SHP77 (cell line): ENCODE data around the gene NEUROD2.
A peak's percentile ranks its signal among the peaks of the same experiment; 100 is the strongest.

Source experiments
- DNase-seq, 2 experiments: peaks; one replicate each; lab custom pipeline; 2025; lab: John Stamatoyannopoulos, UW

The NEUROD2 gene

DNA sequence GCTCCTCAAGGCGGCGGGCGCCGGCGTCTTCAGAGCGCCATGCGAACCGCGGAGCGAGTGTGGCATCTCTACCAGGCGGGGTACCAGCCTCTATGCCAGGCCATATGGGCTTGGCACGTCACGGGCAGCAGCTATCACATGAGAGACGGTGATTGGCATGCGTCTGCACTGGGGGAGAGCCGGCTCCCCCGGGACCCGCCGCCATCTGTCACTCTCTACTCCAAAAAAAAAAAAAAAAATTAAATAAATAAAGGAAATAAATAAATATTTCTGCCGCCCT, at the start of gene NEUROD2:
Gene NEUROD2, minus strand, starts transcription at position 70 of the 280 bp plus-strand sequence. CDS start 1,321 bp downstream, outside the sequence.
- no peak for DNase-seq

DNA sequence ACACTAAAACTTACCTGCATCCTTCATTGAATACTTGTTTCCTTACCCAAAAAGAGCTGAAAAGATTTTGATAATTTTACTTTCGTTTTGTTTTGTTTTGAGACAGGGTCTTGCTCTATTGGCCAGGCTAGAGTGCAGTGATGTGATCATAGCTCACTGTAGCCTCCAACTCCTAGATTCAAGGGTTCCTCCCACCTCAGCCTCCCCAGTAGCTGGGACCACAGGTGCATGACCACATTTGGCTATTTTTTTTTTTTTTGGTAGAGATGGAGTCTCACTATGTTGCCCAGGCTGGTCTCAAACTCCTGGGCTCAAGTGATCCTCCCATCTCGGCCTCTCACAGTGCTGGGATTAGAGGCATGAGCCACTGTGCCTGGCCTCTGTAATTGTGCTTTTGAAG, 47.4 kb upstream of the NEUROD2 start:
- DNase-seq = no peak

DNA sequence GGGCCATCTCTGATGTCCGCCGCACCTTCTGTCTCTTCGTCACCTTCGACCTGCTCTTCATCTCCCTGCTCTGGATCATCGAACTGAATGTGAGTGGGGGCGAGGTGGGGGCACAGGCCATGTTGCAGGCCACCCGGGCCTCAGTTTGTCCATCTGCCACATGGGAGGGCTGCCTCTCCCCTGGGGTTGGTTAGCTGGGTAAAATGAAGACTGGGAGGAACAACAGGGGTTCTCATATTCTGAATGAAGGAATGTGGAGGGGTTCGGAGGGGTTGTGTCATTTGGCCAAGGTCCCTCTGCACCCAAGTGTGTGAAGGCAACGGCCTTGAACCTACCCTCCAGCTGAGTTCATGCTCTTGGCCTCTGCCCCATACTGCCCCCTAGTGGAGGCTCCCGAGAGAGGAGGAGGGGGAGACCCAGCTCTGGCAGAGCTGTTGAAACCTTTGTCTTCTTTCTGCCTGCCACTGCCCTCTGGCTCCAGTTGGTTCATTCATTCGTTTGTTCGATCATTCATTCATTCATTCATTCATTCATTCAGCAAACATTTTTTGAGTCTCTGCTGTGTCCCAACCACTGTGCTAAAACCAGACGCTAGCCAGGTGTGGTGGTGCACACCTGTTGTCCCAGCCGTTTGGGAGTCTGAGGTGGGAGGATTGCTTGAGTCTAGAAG, 46.1 kb upstream of the NEUROD2 start:
- DNase-seq = peak in 1 of 2 experiments; percentile 30

DNA sequence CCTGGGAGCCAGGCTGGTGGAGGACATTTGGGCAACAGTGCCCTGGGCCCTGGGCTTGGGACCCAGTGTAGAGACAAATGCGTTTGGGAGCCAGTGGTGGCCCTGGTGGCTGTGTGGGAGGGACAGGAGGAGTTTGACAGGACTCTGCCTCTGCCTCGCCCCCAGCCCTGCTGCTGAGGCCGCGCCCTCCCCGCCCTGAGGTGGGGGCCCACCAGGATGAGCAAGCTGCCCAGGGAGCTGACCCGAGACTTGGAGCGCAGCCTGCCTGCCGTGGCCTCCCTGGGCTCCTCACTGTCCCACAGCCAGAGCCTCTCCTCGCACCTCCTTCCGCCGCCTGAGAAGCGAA, 45.6 kb upstream of the NEUROD2 start:
- no peak for DNase-seq

DNA sequence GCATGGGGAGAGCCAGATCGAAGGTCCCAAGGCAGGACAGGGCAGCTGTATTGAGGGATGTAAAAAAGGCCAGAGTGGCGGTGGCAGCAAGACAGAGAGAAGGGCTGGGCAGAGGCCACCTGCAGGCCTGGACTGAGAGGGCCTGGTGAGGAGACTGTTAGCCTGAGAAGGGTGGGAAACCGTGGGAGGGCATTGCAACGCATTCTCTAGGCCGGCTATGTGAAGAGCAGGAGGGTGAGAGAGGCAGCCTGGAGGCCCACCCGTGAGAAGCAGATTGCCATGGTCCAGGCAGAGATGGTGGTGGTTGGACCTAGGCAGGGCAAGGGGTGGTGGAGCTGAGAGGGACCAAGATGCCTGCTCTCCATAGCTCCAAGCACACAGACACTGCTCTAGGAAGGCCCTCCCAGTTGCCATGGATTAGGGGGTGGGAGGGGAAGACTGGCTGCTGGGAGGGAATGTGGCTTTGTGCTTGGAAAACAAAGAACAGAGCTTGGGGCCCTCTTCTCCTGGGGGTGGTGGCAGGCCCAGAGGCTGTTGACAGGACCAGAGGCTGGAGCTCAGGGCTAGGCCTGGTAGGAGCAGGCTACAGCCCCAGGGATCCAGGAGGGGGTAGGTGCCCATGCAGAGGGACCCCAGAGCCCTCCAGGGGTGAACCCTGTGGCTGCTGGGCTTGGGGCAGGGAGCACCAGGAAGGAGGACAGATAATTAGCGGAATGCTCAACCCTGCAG, 45.0 kb upstream of the NEUROD2 start:
- DNase-seq = no peak

DNA sequence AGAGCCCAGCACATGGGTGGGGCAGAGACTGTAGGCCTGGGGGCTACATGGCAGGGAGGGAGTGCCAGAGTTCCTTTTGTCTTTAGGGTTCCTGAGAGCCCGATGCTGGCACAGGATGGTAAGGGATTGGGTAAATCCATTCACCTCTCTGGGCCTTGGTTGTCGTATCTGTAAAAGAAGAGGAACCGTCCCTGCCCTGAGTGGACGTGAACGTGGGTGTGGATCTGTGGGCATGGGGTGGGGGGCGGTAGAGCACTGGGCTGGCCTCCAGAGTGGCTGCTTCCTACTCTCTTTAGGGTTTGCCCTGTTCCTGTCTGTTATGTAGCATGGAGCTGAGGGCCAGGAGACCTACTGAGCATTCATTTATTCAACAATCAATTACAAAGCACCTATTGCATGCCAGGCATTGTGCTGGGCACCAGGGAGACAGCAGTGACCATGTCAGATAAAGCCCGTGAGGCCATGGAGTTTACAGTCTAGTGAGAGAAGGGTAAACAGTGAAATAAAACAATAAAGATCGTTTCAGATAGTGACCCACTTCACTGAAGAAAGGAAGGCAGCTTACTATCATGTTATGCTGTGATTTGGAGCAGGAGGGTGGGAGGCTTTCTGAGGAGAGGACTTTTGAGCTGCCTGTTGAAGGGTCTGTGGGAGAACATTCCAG, 44.3 kb upstream of the NEUROD2 start:
- no peak for DNase-seq

DNA sequence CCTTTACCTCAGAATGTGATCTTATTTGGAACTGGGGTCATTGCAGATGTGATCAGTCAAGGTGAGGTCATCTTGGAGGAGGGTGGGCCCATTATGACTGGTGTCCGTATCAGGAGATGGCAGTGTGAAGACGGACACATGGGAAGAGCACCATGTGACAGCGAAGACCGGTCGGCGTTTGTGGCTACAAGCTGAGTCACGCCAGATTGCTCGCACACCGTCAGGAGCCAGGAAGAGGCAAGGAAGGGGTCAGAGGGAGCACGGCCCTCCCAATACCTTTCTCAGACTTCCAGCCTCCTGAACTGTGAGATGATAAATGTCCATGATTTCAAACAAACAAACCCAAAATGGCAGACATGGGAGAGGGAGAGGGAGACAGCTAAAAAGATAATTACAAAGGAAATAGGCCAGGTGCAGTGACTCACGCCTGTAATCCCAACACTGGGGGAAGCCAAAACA, 42.4 kb upstream of the NEUROD2 start:
- peak in 1 of 2 experiments; percentile 36 for DNase-seq

DNA sequence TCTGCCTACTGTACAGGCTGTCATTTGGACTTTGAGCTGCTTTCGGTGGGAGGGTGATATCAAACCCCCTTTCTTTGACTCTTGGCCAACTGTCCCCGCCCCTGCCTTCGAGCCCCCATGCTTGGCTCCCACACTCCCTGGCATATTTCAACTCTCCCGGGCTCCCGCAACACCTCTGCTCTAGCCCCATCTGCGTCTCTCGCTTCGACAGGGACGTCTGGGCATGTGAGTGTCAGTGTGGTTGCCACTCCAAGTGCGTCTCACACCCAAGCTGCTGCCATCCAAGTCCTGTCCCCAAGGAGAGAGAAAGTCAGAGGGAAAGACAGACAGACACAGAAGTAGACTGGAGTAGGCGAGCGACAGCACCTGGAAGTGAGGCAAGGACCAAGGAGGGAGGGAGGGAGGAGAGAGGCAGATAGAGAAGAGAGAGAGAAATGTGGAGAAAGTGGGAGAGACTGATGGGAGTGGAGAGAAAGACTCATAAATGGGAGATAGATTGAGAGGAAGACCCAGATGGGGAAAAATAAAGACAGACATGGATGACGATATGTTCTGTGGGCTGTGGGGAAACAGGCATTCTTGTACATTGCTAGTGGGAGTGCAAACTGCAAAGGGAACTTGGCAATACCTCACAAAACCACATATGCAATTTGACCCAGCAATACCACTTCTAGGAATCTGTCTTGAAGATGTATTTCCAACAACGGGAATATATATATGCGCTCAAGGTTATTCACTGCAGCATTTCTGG, 41.1 kb upstream of the NEUROD2 start:
- no peak for DNase-seq

DNA sequence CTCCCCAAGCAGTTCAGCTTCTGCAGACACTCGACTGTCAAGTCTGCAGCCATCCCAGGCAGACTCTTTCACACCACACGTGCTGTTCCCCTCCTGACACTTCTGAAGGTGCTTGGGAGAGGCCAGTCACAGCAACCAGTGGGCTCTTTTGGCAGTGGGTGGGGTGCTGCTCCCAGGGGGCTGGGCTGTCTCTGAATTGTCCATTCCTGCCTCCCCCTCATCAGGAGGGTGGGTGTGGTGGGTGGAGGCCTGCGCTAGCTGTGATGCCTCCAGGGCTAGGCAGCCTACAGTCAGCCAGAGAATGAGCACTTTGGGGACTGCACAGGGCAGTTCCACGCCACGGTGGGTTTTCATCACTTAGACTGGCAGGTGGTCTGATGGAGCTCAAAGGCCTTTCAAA, 39.5 kb upstream of the NEUROD2 start:
- DNase-seq = no peak

DNA sequence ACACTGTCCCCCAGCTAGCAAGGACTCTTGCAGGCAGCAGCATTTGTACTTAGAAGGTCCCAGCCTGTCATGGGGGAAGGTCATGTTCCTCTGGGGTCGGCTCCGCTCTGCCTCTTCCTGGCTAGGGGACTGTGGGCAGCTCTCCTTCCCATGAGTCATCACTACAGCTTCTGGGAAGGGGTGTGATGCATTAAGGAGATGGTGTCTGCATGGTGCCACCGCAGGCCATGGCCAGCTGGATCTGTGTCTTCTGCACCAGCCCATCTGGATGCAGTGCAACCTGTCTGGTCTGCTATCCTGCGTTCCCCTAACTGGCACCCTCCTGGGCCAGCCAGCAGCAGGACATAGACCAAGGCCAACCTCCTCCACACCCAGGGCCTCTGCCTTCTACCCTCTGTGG, 35.6 kb upstream of the NEUROD2 start:
- no peak for DNase-seq

DNA sequence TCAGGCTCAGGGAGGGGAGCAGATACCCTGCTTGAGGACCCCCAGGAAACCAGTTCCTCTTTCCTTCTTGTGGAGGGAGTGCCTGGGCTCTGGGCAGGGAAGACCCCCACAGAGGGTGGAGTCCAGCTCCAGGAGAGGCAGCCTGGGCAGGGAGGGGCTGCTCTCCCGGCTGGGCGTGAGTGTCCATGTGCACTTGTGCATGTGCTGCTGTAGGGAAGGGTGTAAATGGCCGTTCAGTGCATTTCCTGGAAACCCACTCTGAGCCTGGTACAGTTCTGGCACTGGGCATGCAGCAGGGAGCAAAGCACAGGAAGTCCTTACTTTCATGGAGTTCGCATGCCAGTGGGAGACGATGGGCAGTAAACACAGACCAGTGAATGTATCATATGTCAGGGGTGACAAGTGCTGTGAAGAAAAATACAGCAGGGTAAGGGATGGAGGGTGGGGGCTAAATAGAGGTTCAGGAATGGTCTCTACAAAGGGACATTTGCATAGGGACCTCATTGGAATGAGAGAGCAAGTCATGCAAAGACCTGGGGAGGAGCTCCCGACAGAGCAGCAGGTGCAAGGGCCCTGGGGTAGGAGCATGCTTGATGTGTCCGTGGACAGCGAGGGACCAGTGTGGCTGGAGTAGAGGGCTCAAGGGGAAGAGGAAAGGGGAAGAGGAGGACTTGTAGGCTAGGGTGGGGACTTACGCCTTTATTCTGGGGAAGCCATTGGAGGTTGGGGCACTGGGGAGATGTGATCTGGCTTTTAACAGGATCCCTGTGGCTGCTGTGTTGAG, 34.8 kb upstream of the NEUROD2 start:
- DNase-seq = no peak

DNA sequence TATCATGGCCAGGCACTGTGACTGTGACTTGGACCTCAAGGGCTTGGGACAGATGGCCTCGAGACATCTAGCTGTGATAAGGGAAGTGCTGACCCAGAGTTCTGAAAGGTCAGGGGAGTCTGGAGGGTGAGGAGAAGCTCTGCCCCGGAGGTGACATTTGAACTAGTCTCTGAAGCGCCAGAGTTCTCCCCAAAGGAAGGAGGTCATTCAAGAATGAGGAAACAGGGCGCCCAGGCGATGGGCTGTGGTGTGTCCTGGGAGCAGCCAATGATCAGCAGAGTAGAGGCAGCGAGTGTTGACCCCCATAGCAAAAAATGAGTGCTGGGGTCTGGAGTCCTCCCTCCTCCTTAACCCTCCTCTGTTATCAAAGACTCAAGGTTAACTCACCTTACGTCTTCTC, 34.2 kb upstream of the NEUROD2 start:
- DNase-seq = no peak

DNA sequence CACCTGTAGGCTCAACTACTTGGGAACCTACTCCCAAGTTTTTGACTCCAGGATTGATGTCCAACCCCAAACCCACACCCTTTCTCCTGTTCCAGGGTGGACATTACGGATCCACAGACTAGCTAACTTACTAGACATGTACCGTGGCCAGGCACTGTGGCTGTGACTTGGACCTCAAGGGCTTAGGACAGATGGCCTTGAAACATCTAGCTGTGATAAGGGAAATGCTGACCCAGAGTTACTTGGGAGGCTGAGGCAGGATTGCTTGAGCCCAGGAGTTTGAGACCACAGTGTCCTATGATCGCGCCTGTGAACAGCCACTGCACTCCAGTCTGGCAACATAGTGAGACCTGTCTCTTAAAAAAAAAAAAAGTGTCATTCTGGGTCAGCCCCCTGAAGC, 33.4 kb upstream of the NEUROD2 start:
- no peak for DNase-seq

DNA sequence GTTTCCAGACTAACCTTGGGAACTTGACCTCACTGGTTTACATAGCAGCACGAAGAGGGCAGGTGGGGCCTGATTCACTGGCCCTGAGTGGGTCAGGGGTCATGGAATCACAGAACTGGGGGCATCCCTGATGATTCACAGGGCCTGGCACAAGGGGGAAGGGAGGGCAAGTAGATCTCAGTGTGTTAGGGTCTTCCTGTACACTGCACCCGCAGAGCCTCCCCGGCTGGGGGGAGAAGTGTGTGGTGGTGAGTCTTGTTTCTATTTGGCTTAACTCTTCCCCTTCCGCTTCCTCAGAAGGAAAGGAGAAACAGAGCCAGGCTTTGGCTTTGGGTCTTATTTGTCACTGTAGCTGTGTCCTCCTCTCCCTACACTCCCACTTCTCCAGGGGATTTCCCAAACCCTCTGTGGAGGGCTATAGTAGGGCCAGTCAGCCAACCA, 32.9 kb upstream of the NEUROD2 start:
- no peak for DNase-seq

DNA sequence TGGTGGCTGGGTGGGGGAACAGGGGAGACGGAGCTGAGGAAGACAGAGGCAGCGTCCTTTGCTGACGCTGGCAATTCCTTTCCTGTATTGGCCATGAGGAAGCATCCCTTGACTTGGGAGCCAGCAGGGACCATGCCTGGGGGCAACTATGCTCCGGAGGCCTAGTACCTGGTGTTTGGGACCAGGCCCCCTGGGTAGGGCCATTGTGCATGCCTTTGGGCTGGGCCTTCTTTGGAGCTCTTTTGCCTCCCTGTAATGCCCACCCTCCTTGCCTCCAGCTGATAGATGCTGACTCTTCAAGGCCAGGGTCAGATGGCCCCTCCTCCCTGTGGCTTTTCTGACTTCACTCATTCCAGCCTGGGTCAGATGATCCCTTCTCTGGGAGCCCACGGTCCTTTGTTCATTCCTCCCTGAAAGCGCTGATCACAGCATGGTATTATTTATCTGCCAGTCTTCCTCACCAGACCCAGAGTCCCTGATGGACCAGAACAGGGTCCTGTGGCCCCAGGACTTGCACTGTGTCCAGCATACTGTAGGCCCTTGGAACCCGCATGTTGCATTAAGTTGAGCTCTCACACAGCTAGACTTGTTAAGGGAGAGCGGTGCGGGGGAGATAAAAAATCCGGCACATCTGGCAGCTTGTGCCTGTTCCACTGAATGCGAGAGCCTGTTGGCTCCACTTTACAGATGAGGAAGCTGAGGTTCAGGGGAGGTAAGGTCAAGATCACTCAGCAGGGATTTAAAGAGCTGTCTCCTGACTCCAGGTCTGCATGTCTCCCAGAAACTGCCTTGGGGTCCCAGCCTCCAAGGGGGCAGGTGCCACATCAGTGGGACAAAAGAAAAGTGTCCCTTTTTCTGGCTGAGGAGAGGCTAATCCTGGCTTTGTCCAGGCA, 32.1 kb upstream of the NEUROD2 start:
- no peak for DNase-seq

DNA sequence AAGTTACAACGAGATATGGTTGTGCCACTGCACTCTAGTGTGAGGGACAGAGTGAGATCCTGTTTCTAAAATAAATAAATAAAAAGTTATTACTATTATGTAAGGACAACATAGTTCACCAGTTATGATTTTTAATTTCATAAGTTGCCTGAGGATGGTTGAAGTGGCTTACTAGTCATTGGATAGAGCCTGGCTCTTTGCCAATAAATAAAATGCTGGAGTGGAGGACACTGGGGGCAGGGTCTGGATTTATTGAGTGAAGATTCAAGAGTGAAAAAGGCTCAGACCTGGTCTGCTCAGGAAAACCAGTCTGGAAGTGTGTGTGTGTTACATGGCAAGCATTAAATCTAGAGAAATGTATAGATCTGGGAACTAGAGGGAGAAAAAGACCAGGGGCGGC, 31.3 kb upstream of the NEUROD2 start:
- DNase-seq = no peak

DNA sequence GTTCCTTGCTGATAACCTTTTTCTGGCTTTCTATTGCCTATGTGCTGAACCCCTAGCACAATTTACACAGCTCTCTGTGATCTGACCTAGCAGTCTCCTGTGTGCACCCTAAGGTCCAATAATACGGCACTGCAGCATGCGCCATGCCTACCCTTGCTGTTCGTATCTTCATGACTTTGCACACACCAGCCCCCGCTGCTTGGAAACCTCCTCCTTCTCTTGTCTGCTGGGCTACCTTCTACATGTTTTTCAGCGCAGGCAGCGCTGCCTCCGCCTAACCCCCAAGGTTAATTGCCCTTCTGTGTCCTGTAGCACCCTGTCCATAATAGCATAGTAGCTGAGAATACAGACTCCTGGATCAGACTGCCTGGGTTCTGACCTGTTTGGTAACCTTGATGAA, 30.6 kb upstream of the NEUROD2 start:
- DNase-seq = no peak

DNA sequence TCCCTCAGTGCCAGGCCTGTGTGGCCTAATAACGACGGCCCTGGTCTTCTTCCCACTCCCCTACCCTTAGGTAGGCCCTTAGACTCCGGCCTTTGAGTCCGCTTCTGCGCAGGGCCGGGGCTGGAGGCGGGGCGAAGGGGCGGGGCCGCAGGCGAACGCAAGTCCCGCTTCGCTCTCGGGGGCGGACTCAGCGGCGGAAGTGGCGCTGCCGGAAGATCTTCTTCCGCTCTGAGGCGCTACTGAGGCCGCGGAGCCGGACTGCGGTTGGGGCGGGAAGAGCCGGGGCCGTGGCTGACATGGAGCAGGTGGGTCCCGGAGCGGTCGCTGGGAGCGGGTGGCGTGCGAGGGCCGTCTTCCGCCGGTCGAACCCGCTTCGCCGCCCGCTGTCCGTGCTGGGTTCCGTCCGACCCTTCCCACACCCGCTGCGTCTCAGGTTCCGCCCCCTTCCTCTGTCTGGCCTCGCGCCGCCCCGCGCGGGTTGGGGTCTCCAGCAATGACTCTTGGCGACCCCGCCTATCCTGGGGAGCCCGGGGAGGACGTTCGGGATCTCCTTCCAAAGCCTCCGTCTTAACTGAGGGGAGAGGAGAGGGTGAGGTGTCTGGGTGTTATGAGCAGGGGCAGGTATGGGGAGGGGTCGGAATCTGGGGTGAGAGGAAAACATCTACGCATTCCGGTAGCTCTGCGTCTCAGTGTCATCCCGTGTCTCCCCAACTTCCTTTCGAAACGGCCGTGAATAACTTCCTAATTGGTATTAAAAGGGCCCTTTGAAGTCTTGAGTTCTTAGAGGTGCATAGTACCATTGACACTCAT, 29.4 kb upstream of the NEUROD2 start, which contains the start of gene STARD3:
Gene STARD3, plus strand, starts transcription at position 218 of the 810 bp plus-strand sequence. CDS start 16,388 bp downstream, outside the sequence.
- peak; percentile 77 to 90 for DNase-seq

DNA sequence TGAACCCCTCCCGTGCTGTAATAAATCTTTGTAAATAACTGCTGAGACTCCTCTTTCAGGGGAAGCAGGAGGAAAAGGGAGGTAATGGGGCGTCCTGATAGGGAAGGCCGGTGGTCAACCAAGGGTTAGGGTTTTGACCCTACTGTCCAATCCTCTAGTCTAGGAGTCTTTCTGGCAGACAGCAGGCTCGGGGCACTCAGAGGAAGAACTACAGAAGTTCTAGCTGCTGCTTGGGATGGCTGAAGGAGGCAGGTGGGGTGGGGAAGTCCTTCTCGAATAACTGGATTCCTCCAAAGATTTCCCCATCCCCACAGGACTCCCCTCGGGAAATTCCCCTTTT, 28.8 kb upstream of the NEUROD2 start:
- no peak for DNase-seq

DNA sequence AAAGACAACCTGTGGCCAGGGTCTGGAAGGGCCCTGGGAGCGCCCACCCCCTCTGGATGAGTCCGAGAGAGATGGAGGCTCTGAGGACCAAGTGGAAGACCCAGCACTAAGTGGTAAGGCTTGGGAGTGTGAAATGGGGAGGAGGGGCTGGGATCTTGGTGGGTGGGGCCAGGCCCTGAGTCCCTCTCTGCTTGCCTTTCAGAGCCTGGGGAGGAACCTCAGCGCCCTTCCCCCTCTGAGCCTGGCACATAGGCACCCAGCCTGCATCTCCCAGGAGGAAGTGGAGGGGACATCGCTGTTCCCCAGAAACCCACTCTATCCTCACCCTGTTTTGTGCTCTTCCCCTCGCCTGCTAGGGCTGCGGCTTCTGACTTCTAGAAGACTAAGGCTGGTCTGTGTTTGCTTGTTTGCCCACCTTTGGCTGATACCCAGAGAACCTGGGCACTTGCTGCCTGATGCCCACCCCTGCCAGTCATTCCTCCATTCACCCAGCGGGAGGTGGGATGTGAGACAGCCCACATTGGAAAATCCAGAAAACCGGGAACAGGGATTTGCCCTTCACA, 28.0 kb upstream of the NEUROD2 start:
- DNase-seq = no peak
